H1 (cell line): ENCODE data around the gene MARCHF3. TPM values are rescaled to one million over a fixed set of nuclear protein-coding genes. Genes with fewer than 3 reads are reported as not detected.

Experiments used
- CTCF ChIA-PET: fragments of 300-600 bp; sonication (Branson Sonifier 250); formaldehyde crosslinking; loops from one replicate; lab custom pipeline; 2021; ENCODE audit not compliant: partially characterized antibody; lab: Charles Lee
- POLR2A ChIA-PET: fragments of 300-600 bp; sonication (Branson Sonifier 250); formaldehyde crosslinking; loops from one replicate; lab custom pipeline; 2021; ENCODE audit warnings: inconsistent platforms; ENCODE audit not compliant: partially characterized antibody; lab: Charles Lee
- DNase-seq, 2 experiments: peaks; one replicate each; pipeline versions ENCODE4 v3.0.0 to v3.0.0-alpha.2; 2010 to 2022; ENCODE audit warnings: low spot score in 2 of 2, low read depth in 1 of 2, mixed read lengths in 1 of 2
- FAIRE-seq: peaks from 2 replicates; lab custom pipeline; 2011; peaks lifted over from hg19 to GRCh38; lab: Jason Lieb, UNC
- H2AFZ ChIP-seq: 2 replicates; pipeline ENCODE4 v1.8.1; 2012; ENCODE audit warnings: low read length, inconsistent platforms
- H2AK5ac ChIP-seq: 2 replicates; pipeline ENCODE4 v1.6.1; 2013; ENCODE audit warnings: low read depth, low read length
- H2BK120ac ChIP-seq: replicated peaks from 2 replicates; pipeline ENCODE3; 2013; ENCODE audit warnings: low read depth, low read length, inconsistent platforms
- H2BK12ac ChIP-seq: 2 replicates; pipeline ENCODE4 v1.6.1; 2013; ENCODE audit warnings: low read depth, low read length
- H2BK15ac ChIP-seq: 2 replicates; pipeline ENCODE4 v1.6.1; 2013; ENCODE audit warnings: low read length
- H2BK20ac ChIP-seq: 2 replicates; pipeline ENCODE4 v1.6.1; 2013; ENCODE audit warnings: low read length
- H2BK5ac ChIP-seq: 2 replicates; pipeline ENCODE4 v1.6.1; 2013; ENCODE audit warnings: low read depth, low read length
- H3K14ac ChIP-seq: 2 replicates; pipeline ENCODE4 v1.6.1; 2013; ENCODE audit warnings: inconsistent platforms; ENCODE audit not compliant: insufficient read length
- H3K18ac ChIP-seq: 2 replicates; pipeline ENCODE4 v1.6.1; 2013; ENCODE audit warnings: low read length; ENCODE audit errors: extremely low read depth
- H3K23ac ChIP-seq: 2 replicates; pipeline ENCODE4 v1.6.1; 2013; ENCODE audit warnings: inconsistent platforms; ENCODE audit not compliant: insufficient read length
- H3K23me2 ChIP-seq: 2 replicates; pipeline ENCODE4 v1.6.1; 2013; ENCODE audit warnings: low read depth, low read length
- H3K27ac ChIP-seq: 2 replicates; pipeline ENCODE4 v1.6.1; 2011; ENCODE audit warnings: low read depth, low read length, inconsistent platforms
- H3K27me3 ChIP-seq, 4 experiments: replicated peaks in 1 of 4; 1 replicate in 1 of 4; 2 replicates in 3 of 4; pipeline versions ENCODE4 v1.6.1 to v1.8.1; 2011 to 2013; ENCODE audit warnings: low read length in 3 of 4, mild to moderate bottlenecking in 3 of 4, inconsistent platforms in 2 of 4, mixed read lengths in 2 of 4, moderate library complexity in 1 of 4; ENCODE audit not compliant: control insufficient read depth in 3 of 4, insufficient read depth in 3 of 4; ENCODE audit errors: extremely low read depth in 1 of 4
- H3K36me3 ChIP-seq, 4 experiments: 2 replicates each; pipeline versions ENCODE4 v1.6.1 to v1.8.1; 2011 to 2013; ENCODE audit warnings: mild to moderate bottlenecking in 4 of 4, low read length in 3 of 4, moderate library complexity in 2 of 4, control low read depth in 1 of 4, inconsistent platforms in 1 of 4; ENCODE audit not compliant: insufficient read depth in 4 of 4, control insufficient read depth in 2 of 4
- H3K4ac ChIP-seq: replicated peaks from 2 replicates; pipeline ENCODE3; 2013; ENCODE audit warnings: low read length, low read depth, mixed read lengths, inconsistent platforms; ENCODE audit not compliant: insufficient read length
- H3K4me1 ChIP-seq, 4 experiments: replicated peaks in 1 of 4; 1 replicate in 1 of 4; 2 replicates in 3 of 4; pipeline versions ENCODE4 v1.6.1 to v1.8.1; 2011 to 2013; ENCODE audit warnings: low read length in 3 of 4, inconsistent platforms in 2 of 4, mixed read lengths in 1 of 4; ENCODE audit not compliant: insufficient read depth in 4 of 4, control insufficient read depth in 3 of 4
- H3K4me2 ChIP-seq, 2 experiments: 2 replicates each; pipeline versions ENCODE4 v1.6.1 to v1.8.1; 2011 to 2013; ENCODE audit warnings: low read depth in 2 of 2, low read length in 2 of 2, control low read depth in 1 of 2, inconsistent platforms in 1 of 2, mild to moderate bottlenecking in 1 of 2; ENCODE audit not compliant: insufficient read depth in 1 of 2
- H3K4me3 ChIP-seq, 4 experiments: fragments of 200-600, 300-600 bp in 1 of 4; sonication (generic), shearing (Covaris generic), sonication (Bioruptor Twin) in 1 of 4; 2 replicates each; pipeline versions ENCODE4 v1.5.1 to v1.8.1; 2011 to 2016; ENCODE audit warnings: low read length in 4 of 4, low read depth in 3 of 4, control low read depth in 2 of 4, inconsistent platforms in 2 of 4, mild to moderate bottlenecking in 2 of 4, mixed read lengths in 1 of 4, moderate library complexity in 1 of 4; ENCODE audit not compliant: insufficient read depth in 2 of 4; ENCODE audit errors: extremely low read depth in 1 of 4
- H3K56ac ChIP-seq: replicated peaks from 2 replicates; pipeline ENCODE3; 2013; ENCODE audit warnings: low read depth, mild to moderate bottlenecking, mixed read lengths, low read length, inconsistent platforms; ENCODE audit not compliant: insufficient read length
- H3K79me1 ChIP-seq: 2 replicates; pipeline ENCODE4 v1.6.1; 2013; ENCODE audit warnings: low read depth, low read length, control low read depth
- H3K79me2 ChIP-seq, 2 experiments: 2 replicates each; pipeline versions ENCODE4 v1.6.1 to v1.8.1; 2012 to 2013; ENCODE audit warnings: low read length in 2 of 2, mild to moderate bottlenecking in 2 of 2, inconsistent platforms in 1 of 2; ENCODE audit not compliant: insufficient read depth in 2 of 2, control insufficient read depth in 1 of 2
- H3K9ac ChIP-seq, 4 experiments: replicated peaks in 1 of 4; 1 replicate in 1 of 4; 2 replicates in 3 of 4; pipeline versions ENCODE4 v1.6.1 to v1.8.1; 2011 to 2013; ENCODE audit warnings: low read depth in 3 of 4, low read length in 3 of 4, control low read depth in 2 of 4, mild to moderate bottlenecking in 2 of 4, moderate library complexity in 2 of 4, inconsistent platforms in 1 of 4; ENCODE audit errors: extremely low read depth in 1 of 4
- H3K9me3 ChIP-seq, 2 experiments: 2 replicates each; pipeline versions ENCODE4 v1.6.1 to v1.8.1; 2012 to 2013; ENCODE audit warnings: mild to moderate bottlenecking in 2 of 2, moderate library complexity in 2 of 2, control low read depth in 1 of 2, inconsistent platforms in 1 of 2, low read depth in 1 of 2, low read length in 1 of 2, mixed read lengths in 1 of 2; ENCODE audit not compliant: insufficient read depth in 2 of 2
- H4K20me1 ChIP-seq, 2 experiments: replicated peaks in 1 of 2; 2 replicates each; pipeline versions ENCODE3 to v1.8.1; 2011 to 2013; ENCODE audit warnings: inconsistent platforms in 2 of 2, low read length in 2 of 2, mild to moderate bottlenecking in 1 of 2; ENCODE audit not compliant: insufficient read depth in 2 of 2, control insufficient read depth in 1 of 2
- H4K5ac ChIP-seq: 2 replicates; pipeline ENCODE4 v1.6.1; 2013; ENCODE audit warnings: low read length, low read depth, mixed read lengths, inconsistent platforms; ENCODE audit not compliant: insufficient read length
- H4K8ac ChIP-seq: 2 replicates; pipeline ENCODE4 v1.8.0; 2013; ENCODE audit warnings: mild to moderate bottlenecking, moderate library complexity, low read length, inconsistent platforms; ENCODE audit not compliant: insufficient read depth; ENCODE audit errors: extremely low read depth
- H4K91ac ChIP-seq: replicated peaks from 2 replicates; pipeline ENCODE3; 2013; ENCODE audit warnings: low read length, mixed read lengths, inconsistent platforms; ENCODE audit not compliant: insufficient read length
- ATF2 ChIP-seq: IDR thresholded peaks from 2 replicates; pipeline ENCODE4 v1.6.1; 2012; ENCODE audit warnings: low read length, inconsistent platforms
- BACH1 ChIP-seq: IDR thresholded peaks from 2 replicates; pipeline ENCODE4 v1.6.1; 2012; ENCODE audit warnings: low read length, improper control_type of control experiment
- CEBPB ChIP-seq: IDR thresholded peaks from 2 replicates; pipeline ENCODE4 v1.6.1; 2012; ENCODE audit warnings: low read depth, low read length
- EP300 ChIP-seq, 2 experiments: IDR thresholded peaks; 1 replicate in 1 of 2; 2 replicates in 1 of 2; pipeline ENCODE4 v1.6.1; 2011 to 2012; ENCODE audit warnings: low read depth in 2 of 2, low read length in 2 of 2, mild to moderate bottlenecking in 2 of 2, borderline replicate concordance in 1 of 2, inconsistent platforms in 1 of 2, moderate library complexity in 1 of 2
- GTF2F1 ChIP-seq: IDR thresholded peaks from 2 replicates; pipeline ENCODE4 v1.6.1; 2012; ENCODE audit warnings: low read depth, low read length, improper control_type of control experiment, borderline replicate concordance
- POLR2AphosphoS5 ChIP-seq: IDR thresholded peaks from 2 replicates; pipeline ENCODE4 v1.6.1; 2011; ENCODE audit warnings: low read depth, low read length
- POU5F1 ChIP-seq: IDR thresholded peaks from 2 replicates; pipeline ENCODE4 v1.6.1; 2011; ENCODE audit warnings: low read depth, mild to moderate bottlenecking, low read length, moderate library complexity
- RFX5 ChIP-seq: IDR thresholded peaks from 2 replicates; pipeline ENCODE4 v1.6.1; 2011; ENCODE audit warnings: low read depth, low read length, improper control_type of control experiment, borderline replicate concordance
- SIX5 ChIP-seq: IDR thresholded peaks from 2 replicates; pipeline ENCODE4 v1.6.1; 2011; ENCODE audit warnings: mild to moderate bottlenecking, low read depth, low read length
- WGBS, 2 experiments: shearing (Covaris generic) in 1 of 2; methylation state at CpG; one replicate each; pipeline versions ENCODE4 v1.1.6 to v1.1.7; 2013 to 2015; ENCODE audit warnings: low lambda C conversion rate in 2 of 2, mixed read lengths in 2 of 2, inconsistent platforms in 1 of 2, low coverage in 1 of 2, missing lambda C conversion rate in 1 of 2; ENCODE audit not compliant: insufficient replicate concordance in 2 of 2, insufficient coverage in 1 of 2, insufficient read length in 1 of 2; ENCODE audit errors: extremely low coverage in 1 of 2, missing lambda C conversion rate in 1 of 2; 5-methylcytosine and 5-hydroxymethylcytosine counted together
- polyA plus RNA-seq, 7 experiments: library from polyadenylated mRNA; depleted of rRNA in 3 of 7; stranded (reverse) in 5 of 7; unstranded in 2 of 7; fragments of >200 nt in 5 of 7; fragments of 200-250 nt in 2 of 7; gene quantifications; 1 replicate in 5 of 7; 2 replicates in 1 of 7; 4 replicates in 1 of 7; pipeline versions ENCODE4 v1.2.1 to v1.2.3, GENCODE V29; 2011 to 2013; ENCODE audit warnings: missing spikeins in 2 of 7, mixed read lengths in 2 of 7
- total RNA-seq: library from RNA; stranded (reverse); fragmentation: NEBNext Ultra II Directional; extraction: Animal tissue kit (Norgen Biotek cat#: 25700); gene quantifications from 2 replicates; pipeline ENCODE4 v1.2.1, GENCODE V29; 2021

MARCHF3 gene
- total and polyA plus RNA-seq, 2 of the 8 experiments (the other 6 are each of a cell fraction or from before 2014, with no cell fraction given), result 12.0 to 16.9 TPM

GRCh38 chr5:126897851-126898630 lies 132.3 kb downstream of the MARCHF3 start:
- H3K9ac ChIP-seq, result no peak overlapping the region
- FAIRE-seq (no peak), DNase-seq (no peak)
- no peak overlapping the region for H3K4me3 ChIP-seq
- H3K56ac ChIP-seq, result no peak overlapping the region
- H4K20me1 ChIP-seq, result no peaks in the 10 kb centered on the region
- H3K23ac ChIP-seq, result no peak overlapping the region
- H2BK15ac ChIP-seq, result no peak overlapping the region
- H2AK5ac ChIP-seq, result no peak overlapping the region
- ChIA-PET POLR2A (no interaction called here), CTCF (interaction anchor here (0.7 kb wide), 1 partner anchor 75 kb away, joined by 3 read pairs; no protein-coding TSS in a partner anchor)
- H3K4me1 ChIP-seq, result peaks cover 0 to 6% (median 2%) of the 10 kb centered on the region in 4 experiments; a peak in 4 of 7 replicates
- no peak overlapping the region for H3K4ac ChIP-seq
- H2BK20ac ChIP-seq, result no peak overlapping the region
- H2BK12ac ChIP-seq, result no peak overlapping the region
- H4K91ac ChIP-seq, result no peak overlapping the region
- TF ChIP-seq POU5F1 (no peak), ATF2 (no peak), POLR2AphosphoS5 (no peak), BACH1 (no peak), SIX5 (no peak), CEBPB (no peak), RFX5 (no peak), EP300 (IDR thresholded peaks at IDR 0.05; ENCODE audit: borderline replicate concordance in 1 of 2, low read depth in 2 of 2, low read length in 2 of 2) (no peak), GTF2F1 (no peak)
- H3K18ac ChIP-seq, result no peak overlapping the region
- H3K36me3 ChIP-seq, result no peaks in the 10 kb centered on the region
- 97% methylated on average over 5 of the region's 5 CpGs; no CpG with 5 or more reads in 1 of the 2 experiments for WGBS, 2 experiments
- H3K14ac ChIP-seq, result no peak overlapping the region
- H4K5ac ChIP-seq, result no peak overlapping the region
- peaks cover 0 to 2% of the 10 kb centered on the region in 2 experiments; a peak in 1 of 4 replicates for H3K9me3 ChIP-seq
- no peak overlapping the region for H3K4me2 ChIP-seq
- no peaks in the 10 kb centered on the region for H3K27me3 ChIP-seq
- no peaks in the 10 kb centered on the region for H3K79me2 ChIP-seq
- no peaks in the 10 kb centered on the region for H3K79me1 ChIP-seq
- H3K23me2 ChIP-seq, result no peaks in the 10 kb centered on the region
- H3K27ac ChIP-seq, result no peak overlapping the region
- no peak overlapping the region for H2BK120ac ChIP-seq
- no peak overlapping the region for H4K8ac ChIP-seq
- H2BK5ac ChIP-seq, result no peak overlapping the region
- H2AFZ ChIP-seq, result no peak overlapping the region
